ENCODE results near the gene CNTN1.

CNTN1 gene

DNA sequence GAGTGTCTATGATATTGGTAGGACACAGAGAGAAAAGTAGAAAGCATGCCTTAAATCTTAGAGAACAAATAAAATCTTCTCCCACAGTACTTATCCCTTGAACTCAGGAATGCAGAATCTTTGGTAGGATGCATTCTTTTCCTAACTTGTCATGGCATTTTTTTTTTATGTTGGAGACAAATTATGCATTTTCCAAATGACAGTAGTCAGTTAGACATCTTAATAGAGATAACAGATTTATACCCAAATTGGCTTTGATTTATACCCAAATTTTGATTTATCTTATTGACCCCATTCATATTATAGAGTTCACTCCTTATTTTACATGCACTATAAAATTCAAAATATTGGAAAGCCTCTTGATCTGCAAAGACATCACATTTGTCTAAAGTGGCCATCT is 132.9 kb downstream of the CNTN1 start:
- no peak overlapping the region for H3K27ac ChIP-seq
- TF ChIP-seq, protein P1, sequence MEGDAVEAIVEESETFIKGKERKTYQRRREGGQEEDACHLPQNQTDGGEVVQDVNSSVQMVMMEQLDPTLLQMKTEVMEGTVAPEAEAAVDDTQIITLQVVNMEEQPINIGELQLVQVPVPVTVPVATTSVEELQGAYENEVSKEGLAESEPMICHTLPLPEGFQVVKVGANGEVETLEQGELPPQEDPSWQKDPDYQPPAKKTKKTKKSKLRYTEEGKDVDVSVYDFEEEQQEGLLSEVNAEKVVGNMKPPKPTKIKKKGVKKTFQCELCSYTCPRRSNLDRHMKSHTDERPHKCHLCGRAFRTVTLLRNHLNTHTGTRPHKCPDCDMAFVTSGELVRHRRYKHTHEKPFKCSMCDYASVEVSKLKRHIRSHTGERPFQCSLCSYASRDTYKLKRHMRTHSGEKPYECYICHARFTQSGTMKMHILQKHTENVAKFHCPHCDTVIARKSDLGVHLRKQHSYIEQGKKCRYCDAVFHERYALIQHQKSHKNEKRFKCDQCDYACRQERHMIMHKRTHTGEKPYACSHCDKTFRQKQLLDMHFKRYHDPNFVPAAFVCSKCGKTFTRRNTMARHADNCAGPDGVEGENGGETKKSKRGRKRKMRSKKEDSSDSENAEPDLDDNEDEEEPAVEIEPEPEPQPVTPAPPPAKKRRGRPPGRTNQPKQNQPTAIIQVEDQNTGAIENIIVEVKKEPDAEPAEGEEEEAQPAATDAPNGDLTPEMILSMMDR (conservative IDR thresholded peaks at IDR 0.05) = no peak

DNA sequence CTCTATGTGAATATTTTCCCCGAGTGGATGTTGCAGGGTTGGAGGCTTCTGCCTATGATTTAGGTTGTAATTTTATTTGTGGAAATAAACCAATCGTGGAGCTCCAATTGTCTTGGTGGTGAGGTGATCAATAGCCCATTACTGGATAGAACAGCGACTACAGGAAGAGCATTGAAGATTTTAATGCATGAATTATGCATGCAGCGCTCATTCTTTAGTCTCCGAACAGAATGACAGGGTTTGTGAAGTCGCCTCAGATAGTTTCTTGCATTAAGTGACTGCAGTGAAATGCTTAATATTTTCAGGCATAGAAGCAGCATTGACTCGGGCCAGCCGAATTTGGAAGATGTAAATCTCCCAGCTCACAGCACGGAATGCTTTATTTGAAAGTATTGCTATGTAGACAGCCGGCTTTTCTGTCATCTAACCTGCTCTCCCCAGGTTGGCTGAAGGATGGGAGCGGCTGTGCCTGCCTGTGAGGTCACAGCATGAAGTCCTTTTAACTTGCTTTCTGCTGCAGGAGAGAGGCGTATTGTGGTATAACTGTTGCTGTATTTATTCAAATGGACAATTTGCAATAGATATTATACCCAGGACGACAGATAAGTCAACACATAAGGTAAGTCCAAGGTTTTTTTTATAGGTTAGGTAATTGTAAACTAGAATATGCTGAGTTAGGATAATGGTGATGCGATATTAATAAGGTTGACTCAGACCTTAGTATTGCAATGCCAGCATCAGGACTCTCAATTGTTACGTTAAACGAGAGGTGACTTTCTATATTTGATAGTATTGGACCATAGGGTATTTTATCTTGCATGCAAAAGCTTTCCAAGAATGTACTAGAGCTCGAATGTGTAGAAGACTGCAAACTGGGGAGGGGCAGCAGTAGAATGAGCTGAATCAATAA is 135.7 kb downstream of the CNTN1 start:
- TF ChIP-seq, protein P1 (conservative IDR thresholded peaks at IDR 0.05) = no peak
- H3K27ac ChIP-seq = no peak overlapping the region

DNA sequence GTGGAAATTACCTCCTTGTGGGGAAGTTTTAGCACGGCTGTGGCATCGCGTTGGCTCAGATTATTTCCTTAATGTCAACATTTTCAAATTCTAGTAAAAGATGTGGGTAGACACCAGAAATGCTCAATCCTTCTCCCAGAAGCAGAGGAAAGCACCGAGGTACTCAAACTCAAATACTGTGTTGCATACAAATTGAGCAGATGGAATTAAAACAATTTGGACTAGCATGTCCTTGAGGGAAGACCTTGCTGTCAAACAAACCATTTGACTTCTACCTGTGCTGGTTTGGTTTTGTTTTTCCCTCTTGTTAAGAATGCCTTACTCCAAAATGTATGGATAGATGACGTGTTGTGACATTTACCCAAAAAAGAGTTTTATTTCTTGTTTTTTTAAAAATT is 136.4 kb downstream of the CNTN1 start:
- H3K27ac ChIP-seq = no peak overlapping the region
- TF ChIP-seq, protein P1 (conservative IDR thresholded peaks at IDR 0.05) = no peak

DNA sequence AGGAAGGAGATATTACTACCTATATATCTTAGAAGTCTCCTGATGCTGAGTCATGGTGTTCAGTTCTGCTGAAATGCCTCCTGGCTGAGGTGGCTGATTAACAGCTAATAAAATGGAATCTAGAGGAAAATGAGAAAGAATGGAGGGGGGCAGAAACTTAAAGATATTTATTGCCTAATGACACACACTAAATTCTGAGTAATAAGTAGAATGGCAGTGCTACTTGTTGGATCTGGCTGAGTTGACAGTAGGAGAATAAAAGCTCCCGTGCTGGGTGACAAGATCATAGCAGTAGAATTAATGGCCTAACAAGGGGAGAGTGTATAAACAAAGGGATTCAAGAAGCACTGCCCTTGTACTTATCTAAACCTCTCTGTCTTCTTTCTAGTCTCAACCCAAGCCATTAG is 137.5 kb downstream of the CNTN1 start:
- TF ChIP-seq, protein P1 (conservative IDR thresholded peaks at IDR 0.05) = no peak

DNA sequence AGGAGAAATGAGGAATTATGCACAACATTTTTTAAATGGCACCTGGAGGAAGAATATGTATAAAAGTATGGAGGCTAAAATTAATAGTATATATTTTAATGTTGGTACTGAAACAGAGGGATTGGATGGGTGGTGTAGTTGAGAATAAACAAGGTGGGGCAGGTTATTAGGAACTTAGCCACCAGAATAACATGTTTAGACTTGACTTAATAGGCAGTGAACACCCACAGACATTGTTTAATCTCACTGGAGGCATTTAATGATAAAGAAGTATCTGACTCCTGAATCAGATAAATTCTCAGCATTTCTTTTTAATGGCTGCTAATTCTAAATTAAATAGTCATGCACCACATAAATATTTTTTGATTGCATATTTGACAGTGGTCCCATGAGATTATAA is 139.7 kb downstream of the CNTN1 start:
- no peak overlapping the region for H3K27ac ChIP-seq
- TF ChIP-seq, protein P1 (conservative IDR thresholded peaks at IDR 0.05) = no peak

More for the DNA sequence above, 137.5 kb downstream of the CNTN1 start:
- no peak overlapping the region for H3K27ac ChIP-seq

DNA sequence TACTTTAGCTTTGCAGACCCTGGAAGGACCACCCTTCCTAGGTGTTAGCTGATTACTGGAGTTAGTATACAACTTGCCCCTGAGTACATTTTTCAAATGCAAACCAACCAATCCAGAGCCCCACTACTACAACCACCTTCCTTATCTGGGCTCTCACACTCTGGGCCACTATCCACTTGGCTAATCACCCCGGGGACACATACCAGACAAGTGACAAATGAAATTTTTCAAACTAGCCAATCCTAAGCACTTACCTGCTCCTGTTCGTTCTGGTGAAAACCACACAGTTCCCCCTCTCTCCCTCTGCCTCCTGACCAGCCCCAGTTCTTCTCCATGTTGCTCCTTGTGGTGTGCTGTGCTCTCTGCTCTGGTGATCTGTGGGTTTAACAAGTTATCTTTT is 140.4 kb downstream of the CNTN1 start:
- no peak overlapping the region for H3K27ac ChIP-seq
- TF ChIP-seq, protein P1 (conservative IDR thresholded peaks at IDR 0.05) = no peak

DNA sequence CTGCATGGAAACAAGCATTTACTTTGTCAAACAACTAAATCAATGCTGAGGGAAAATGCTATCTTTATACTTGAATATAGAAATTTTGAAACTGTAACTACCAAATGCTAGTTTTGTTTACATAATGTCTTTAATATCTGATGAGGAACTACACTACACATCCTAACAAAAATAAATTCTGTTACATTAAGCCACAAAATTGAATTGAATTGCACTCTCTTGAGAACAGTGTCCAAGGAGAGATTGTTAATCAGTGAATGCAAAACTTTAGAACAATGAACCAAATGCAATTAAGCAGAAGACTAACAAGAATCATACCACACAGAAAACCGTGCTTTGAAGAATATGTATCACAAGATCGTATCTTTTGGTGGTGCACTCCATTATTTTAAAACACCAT is 141.6 kb downstream of the CNTN1 start:
- TF ChIP-seq, protein P1 (conservative IDR thresholded peaks at IDR 0.05) = no peak
- H3K27ac ChIP-seq = no peak overlapping the region

All from VCaP (cell line).